Measurements from ENCODE around the gene TAF1B.

The TAF1B gene

DNA sequence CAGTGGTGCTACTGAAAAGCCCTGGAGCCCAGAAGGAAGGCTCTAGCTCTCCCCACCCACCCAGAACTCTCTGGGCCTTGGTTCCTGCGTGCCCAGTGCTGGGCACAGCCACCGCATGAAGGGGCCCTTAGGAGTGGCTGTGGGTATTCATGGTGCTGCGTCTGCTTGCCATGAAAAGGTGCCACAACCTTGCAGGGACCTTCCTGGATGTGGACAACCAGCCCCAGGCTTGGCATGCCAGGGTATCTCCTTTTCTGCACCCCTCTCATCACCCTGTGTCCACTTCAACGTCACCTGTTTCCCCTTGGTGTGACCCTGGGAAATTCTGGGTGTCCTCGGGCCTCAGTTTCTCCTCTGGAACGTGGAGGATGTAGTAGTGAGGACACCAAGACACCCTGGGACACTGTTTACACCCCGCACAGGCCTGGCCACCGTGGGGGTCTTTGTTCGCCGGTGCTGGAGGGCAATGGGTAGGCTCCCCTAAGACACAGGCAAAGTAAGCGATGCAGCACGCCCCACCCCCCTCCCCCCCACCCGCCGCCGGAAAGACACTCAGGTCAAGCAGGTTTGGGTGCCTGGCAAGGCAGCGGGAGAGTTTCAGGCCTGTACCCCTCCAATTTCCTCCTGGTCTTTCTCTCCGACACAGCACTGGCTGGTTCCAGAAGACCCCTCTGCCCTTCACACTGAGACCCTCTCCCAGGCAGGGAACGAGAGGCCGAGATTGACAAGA lies 34.8 kb upstream of the TAF1B start:
- DNase-seq, result no peak

DNA sequence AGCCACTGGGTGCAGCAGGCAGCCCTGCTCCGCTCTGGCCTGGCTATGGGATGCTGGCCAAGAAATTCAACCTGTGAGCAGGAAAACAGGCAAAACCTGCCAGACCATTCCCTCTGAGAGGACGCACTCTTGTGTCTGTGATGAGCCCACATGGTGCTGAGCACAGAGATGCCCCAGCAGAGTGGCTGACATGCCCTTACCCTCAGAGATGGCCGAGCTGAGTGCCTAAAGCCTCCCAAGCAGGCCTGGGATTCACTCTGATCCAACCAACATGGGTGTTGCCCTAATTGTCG lies 34.3 kb upstream of the TAF1B start:
- DNase-seq, result no peak

DNA sequence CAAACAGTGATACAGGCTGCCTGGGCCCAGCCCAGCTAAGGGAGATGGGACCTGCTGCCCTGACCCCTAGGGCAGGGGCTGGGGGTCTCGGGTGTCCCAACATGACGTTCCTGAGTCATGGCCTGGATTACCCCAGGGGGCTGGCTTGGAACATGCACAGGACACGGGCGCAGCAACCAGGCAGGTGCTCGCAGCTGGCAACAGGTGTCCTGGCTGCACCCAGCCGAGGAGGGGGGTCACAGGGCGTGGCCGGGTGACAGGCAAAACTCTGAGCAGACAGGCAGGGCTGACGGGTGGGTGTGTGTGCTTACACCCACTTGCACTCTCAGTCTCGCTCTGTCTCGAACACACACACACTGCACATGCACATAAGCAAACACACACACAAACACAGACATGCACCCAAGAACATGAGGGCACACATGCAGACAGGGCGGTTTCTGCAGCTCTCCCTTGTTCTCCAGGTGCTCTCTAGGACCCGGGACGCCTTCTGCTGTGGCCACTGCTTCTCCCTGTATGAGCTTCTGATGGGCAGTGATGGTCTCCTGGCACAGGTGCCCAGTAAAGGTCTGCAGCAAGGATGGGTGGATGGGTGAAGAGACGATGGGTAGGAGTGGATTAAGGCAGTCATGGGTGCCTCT lies 33.7 kb upstream of the TAF1B start:
- DNase-seq, result no peak

DNA sequence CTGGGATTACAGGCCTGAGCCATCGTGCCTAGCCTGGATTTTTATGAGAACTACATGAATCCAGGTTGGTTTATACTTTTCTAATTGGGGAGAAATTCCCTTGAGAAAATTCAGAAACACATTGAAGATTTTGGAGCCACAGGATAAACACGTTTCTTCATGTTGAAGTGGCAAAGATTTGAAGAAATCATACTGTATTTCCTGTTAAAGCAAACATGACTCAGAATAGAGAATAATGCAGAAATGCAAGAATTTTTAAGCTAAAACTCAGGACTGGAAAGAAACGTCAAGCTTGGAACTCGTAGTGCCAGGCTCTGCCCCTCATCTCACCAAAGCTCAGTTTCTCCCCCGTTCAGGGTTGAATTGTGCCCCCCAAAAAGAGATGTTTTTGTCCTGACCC lies 32.1 kb upstream of the TAF1B start:
- no peak for DNase-seq

DNA sequence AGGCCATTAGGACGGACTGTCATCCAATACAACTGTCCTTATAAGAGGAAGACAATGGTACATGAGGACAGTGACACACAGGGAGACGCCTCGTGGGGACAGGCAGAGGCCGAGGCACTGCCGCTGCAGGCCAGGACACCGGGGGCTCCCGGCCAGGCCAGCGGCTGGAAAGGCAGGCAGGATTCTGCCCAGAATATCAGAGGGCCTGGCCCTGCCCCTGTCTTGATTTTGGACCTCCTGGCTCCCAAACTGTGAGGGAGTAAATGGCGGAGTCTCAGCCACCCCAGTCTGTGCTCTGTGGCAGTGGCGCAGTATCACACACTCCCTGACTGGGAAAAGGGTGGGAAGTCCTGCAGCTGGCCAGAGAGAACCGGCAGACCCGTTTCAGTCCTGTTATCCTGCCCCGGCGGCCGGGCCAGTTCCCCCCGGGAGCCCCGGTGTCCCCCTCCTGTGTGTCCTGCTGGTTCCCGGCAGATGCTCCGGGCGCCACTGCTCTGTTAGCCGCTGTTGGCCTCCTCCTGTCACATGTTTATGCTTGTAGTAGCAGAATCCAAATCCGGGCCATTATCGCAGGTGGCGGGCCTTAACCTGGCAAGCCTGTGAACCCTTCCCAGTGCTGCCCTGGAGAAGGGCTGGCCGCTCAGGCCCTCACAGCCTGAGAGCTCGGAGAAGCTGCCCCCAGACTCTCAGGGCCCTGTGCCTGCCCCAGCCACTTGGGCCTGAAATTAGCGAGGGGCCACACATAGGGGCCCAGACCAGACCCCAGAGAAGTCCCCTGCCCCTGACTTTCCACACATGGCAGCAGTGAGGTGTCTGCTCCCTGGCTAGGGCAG lies 31.4 kb upstream of the TAF1B start:
- no peak for DNase-seq

DNA sequence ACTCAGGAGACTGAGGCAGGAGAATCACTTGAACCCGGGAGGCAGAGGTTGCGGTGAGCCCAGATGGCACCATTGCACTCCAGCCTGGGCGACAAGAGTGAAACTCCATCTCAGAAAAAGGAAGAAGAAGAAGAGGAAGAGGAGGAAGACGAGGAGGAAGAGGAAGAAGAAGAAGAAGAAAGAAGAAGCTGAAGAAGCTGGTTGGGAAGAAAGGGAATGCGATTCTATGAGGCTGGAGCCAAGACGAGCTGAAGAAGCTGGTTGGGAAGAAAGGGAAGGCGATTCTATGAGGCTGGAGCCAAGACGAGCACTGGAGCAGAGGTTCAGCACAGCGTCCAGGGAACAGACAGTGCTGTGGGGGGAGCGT lies 30.3 kb upstream of the TAF1B start:
- no peak for DNase-seq

DNA sequence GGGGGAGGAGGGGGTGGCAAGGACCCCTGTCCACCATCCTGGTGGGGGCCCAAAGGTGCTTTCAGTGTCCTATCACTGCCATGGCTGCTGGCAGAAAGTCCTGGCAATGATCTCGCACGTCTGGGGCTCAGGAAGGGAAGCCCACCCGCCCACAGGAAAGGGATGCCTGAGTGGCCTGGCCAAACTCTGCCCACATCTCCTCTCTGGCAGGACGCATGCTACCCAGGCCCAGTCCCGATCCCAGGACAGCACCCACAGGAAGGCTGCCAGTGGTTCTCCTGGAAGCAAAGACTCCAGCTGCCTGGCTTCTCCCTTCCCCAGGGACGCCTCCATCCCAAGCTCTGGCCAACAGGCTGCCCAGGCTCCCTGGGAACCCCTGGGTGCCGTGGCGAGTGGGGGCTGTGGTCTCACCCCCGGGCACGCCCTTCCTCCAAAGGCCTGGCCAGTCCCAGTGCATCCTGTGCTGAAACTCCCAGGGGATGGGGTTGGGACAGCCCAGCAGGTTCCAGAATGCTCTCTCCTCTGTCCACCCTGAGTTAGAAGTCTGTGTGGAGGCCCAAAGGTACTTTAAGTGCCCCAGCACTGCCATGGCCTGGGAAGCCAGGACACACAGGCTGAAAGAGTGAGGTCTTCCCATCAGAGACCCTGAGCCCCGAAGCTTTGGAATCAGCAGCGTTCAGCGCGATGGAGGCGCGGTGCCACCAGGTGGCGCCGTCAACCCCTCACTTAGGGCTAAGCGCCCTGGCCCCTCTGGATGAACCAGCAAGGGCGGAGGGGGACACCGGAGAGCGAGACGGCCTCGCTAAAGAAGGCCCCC lies 29.8 kb upstream of the TAF1B start:
- DNase-seq, result peak; percentile 37

DNA sequence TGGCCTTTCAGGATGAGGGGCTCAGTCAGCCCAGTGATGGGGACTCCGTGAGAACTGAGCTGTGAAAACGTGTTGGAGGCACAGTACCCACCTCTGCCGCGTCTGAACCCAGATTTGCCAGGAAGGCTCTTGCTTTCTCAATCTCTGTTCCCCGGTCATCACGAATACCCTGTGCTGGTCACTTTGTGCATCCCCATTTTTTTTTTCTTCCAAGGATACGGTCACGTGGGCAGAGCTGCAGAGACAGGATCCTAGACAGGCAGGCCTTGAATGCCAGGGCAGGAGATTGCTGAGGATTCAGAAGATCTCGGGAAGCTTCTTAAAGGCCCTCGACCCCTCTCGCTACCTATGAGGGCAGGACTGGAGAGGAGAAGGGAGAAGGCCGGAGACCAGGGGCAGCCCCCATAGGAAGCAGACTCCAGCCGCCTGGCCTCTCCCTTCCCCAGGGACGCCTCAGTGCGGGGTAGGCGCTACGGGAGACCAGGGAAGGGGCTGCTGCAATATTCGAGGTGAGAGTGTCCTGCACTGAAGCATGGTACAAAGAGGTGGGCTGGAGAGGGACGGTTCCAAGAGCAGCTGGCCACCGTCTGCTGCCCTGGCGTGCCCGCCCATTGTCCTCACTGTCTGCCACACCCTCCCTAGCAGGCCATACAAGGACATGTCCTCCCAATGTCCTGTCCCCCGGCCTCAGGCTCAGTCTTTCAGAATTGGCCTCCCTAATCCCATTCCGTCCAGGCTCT lies 29.0 kb upstream of the TAF1B start:
- DNase-seq, result peak; percentile 27

DNA sequence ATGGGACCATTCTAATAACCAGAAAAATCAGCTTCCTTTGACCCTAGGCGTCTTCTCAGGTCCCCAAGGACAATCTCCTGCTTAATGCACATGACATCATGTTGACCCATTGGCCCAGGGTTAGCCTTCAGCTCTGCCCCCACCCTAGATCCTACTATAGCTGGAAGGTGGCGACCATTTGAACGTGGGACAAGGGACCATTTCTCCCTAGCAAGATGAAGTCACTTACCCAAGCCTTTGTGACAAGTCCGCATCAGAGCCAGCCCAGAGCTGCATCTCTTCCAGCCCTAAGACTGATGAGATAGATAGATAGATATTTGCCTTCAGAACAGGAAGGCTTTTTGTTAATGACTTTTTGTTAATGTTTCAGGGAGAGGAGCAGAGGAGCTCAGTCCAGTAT lies 28.2 kb upstream of the TAF1B start:
- DNase-seq, result no peak

DNA sequence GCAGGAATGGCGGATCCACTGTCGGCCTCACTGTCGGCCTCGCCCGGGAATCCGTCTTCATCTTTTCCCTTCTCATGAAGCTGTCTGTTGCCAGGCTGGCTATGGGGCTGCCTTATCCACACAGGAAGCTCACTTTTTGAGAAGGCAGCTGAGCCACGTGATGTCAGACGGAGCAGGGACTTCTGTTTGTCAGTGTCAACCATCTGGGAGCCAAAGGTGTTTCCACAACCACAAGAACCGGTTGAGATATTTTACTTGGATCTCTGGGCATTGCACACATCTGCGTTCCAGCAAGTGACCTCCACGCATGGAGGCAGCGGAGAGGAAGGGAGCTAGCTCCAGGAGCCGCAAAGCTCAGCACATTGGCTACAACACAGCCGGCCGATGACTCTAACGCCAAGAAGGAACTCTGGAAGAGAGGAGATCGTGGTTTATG lies 27.4 kb upstream of the TAF1B start:
- DNase-seq, result no peak

DNA sequence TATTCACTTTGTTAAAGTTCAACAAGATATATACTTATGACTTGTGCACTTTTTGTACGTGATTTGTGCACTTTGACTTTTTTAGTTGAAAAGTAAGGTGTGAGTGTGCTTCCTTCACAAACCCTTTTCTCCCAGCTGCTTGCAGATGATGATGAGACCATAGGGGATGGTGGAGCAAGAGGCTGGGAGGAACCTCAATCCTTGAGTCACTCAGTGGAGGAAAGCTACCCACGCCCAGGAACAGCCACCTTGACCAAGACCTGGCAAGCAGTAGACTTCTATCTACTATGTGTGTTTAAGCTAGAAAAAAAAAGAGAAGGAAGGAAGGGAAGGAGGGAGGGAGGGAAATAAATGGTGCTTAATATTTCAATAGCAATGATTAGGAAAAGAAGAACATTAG lies 25.2 kb upstream of the TAF1B start:
- no peak for DNase-seq

DNA sequence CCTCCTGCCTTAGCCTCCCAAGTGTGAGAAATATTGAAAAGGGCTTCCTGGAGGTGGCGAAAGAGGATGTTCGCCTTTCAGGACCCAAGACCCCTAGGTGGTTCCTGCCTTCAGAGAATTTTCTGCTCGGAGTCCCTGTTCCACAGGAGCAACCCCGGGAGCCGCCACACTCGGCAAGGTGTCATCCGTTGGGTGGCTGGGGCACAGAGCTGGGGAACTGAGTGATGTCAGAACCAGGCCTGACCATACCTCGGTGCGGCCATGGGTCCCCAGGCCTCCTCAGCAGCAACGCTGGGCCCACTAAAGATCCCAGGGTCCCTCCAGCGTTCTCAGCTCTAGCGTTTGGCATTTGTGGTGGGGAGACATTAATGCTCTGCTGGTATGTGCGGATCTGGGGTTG lies 23.7 kb upstream of the TAF1B start:
- no peak for DNase-seq

DNA sequence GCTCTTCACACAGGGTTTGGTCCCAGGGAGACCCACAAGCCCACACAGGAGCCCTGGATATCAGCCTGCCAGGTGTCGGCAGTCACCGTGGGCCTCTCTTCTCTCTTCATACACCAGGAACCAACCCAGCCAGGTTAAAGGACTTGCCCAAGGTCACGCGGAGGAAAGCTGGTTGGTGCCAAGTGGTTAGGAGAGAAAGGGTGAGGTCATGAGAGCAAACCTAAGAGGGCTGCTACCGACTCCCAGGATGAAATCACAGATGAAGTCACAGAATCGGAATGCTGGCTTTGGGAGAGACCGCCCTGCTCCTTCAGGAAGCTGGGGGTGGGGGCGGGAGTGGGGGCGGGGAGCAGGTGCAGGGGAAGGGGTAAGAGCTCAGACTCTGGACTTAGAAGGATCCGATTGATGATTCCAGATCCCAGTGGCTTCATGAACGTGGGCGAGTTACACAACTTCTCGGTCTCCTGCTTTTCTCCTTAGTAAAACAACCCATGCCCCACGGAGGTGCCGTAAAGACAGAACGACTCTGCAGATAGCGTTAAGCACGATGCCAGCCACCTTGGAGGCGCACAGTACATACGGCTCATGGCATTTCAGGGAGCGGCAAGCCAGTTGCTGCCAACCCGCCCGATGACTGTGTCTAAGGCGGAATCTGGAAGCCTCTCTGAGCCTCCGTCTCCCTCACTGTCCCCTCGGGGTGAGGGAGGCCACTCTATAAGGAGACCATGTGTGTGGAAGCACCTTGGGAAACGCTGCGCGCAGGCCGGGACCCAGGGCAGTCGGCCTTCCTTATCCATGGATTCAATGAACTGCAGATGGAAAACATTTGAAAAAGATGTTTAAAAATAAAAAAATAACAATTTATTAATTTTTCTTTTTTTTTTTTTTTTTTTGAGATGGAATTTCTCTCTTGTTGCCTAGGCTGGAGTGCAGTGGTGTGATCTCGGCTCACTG lies 23.0 kb upstream of the TAF1B start:
- no peak for DNase-seq

DNA sequence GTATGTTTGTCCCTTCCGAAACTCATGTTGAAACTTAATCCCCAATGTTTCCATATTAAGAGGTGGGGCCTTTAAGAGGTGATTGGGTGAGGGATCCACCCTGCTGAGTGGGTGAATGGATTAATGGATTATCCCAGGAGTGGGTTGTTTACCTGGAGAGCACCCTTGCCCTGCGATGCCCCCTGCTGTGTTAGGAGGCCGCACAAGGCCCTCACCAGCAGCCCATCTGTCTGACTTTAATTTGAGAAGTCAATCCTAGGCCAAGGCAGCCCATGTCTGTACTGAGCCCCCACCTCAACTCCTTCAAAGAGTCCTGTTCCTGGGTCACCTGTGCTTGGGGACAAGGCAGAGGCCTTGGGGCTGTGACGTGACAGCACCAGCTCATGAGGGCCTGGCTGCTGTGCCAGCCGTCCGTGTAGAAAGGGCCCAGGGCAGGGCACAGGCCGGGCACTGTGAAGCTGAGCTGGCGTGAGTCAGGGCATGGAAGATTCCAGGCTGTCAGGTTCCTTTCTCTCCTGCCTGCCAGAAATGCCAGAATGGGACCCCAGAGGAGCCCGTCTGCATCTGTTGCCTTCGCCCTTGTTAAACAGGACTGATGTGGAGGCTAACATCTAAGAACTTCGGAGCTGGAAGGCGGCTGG lies 21.3 kb upstream of the TAF1B start:
- no peak for DNase-seq

DNA sequence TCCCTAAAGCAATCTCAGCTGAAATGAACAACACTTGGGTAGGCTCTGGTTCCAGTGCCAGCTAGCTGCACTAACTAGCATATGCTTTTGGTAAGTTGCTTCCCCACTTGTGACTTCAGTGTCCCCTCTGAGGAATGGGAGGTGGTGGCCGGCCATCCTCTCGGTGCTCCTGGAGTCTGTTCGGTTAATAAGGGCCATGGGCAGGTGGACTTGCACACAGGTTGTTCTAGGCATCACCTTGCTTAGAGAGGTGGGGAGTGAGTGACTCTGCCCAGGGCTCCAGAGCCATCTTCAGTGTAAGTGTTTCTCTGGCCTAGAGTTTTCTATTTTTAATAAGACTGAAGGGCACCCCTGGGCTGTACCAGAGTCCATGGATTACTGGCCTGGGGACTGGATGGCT lies 18.8 kb upstream of the TAF1B start:
- no peak for DNase-seq

DNA sequence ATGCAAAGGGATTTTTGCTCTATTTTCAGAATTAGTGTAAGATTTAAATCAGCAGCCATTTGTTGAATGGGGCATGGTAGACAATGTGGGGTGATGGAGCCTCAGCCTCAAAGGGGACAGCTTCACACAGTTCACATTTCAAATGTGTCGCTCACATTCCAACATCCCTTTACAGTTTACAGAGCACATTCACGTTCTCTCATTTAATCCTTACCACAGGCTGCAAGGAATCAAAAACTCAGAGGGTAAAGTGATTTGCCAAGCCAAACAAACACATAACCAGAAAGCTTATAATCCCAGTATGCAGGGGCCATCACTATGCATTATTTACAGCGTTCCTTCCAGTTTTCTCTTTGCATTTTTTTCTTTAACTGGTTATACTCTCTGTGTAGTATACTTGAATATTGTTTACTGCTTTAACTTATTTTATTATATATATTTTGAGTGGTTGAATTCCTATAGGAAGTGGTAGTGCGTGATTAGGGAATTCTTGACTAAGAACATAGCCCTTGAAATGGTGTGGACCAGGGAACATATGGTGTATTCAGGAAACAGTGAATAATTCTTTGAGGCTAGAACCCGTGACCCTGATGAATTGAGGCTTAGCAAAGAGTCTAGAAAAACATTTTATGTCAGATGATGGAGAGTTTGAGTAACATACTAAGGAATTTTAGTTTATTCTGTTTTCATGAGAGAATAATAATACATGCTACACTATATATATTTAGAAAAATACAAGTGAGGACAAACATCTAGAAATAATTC lies 18.1 kb upstream of the TAF1B start:
- no peak for DNase-seq

DNA sequence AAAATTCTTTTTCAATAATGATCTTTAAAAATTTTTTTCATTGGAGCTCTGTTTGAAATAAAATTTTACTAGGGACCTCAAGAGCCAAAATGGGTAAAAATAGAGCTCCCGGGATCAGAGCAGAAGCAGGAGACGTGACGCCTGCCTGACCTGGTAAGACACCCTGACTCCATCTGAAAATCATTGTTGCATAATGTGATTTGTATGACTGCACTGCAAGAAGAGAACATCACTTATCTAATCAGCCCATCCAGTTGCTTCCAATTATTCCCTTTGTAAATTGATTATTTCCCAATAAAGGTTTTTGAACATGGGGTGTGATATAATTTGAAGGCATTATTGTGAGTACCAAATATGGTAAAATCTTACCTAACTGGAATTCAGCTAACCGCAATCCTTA lies 17.1 kb upstream of the TAF1B start:
- no peak for DNase-seq

DNA sequence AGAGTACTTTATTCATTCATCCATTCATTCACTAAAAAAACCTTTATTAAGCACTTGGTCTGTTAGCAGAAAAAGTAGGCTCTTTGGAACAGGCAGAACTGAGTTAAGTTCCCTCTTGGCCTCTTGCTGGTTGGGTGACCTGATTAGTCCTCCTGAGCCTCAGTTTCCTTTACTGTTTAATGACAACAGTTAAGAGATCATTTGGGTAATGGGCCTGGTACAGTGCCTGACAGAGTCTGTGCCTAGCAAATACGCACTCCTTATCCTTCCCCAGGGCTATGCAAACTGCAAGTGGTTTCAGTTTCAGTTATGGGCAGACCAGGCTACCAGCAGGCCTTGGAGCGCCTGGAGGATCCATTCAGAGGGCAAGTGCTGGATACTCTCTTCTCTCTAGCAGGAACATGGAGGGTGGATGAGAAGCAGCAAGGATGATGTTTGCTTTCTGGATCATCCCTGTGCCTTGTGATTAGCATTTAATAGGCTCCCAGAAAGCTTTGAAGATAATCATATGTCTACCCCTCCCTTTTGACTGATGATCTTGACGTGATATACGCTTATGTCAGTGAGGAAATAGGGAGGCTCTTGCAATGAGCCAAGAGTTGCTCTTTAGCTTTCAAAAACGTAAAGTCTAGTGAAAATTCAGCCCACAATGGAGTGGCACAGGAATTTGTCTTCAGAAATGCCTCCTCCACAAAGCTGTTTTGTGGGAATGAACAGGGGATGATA lies 12.4 kb upstream of the TAF1B start:
- no peak for DNase-seq

DNA sequence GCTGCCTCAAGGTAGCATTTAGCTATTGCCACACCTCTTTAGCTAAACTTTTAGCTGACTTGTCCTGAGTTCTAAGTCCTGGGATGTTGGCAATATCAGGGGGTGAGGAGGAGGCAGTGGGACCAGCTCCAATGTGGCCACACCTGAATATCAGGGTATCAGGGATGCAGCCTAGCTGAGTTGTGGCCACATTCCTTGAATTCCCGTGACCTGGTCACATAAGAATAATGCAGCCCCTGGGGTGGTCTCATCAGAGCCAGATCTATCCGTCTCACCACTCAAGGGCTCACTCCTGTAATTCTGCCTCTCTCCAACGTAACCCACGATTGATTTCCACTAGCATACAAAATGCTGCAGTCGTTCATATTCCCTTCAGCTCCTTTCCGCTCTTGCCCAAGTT lies 11.6 kb upstream of the TAF1B start:
- no peak for DNase-seq

DNA sequence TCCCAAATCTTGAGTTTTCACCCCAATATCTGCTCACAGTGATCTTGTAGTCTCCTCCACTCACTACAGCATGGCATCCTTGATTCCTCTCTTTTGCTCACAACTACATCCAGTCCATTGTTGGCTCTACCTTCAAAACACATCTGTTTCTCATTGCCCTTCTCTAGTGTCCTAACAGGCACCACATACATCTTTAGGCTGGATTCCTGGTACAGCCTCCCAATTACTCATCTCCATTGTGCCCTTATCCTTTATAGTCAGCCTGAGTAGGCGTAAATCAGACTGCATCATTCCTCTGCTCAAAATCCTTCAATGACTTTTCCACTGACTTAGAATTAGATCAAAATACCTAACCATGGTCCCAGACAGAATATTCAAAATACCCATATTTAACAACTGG lies 10.7 kb upstream of the TAF1B start:
- no peak for DNase-seq
